ENCODE data around the gene SLC1A1. TPM values are rescaled to one million over a fixed set of nuclear protein-coding genes. Genes with fewer than 3 reads are reported as not detected.

SLC1A1 gene
- total RNA-seq, 4 donors from 2014 or later: 48.4 to 56.7 (median 49.7) TPM

DNA sequence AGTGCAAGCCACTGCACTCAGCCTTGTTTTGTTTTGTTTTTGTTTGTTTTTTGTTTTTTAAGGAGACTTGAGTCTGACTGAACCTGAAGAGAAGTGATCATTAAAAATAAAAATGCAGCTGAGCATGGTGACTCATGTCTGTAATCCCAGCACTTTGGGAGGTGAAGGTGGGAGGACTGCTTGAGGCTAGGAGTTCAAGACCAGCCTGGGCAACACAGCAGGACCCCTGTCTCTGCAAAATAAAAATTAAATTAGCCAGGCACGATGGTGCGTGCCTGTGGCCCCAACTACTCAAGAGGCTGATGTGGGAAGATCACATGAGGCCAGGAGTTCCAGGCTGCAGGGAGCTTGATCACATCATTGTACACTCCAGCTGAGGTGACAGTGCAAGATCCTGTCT is 6.2 kb downstream of the SLC1A1 start:
- intact Hi-C loops (cut with DNase I): no loop called here
- 86 to 91% methylated on average over 2 of the region's 2 CpGs for WGBS, 2 donors

GRCh38 chr9:4497395-4497794 is 7.1 kb downstream of the SLC1A1 start:
- DNase-seq: no peak
- TF ChIP-seq CTCF (IDR thresholded peaks at IDR 0.05) (no peak), POLR2A (IDR thresholded peaks at IDR 0.05) (no peak)
- H3K27me3 ChIP-seq: no peaks in the 10 kb centered on the region
- peaks cover 51 to 53% of the 10 kb centered on the region in 2 donors for H3K4me1 ChIP-seq
- WGBS, 2 donors: 0 to 53% methylated on average over 1 of the region's 1 CpG
- no peaks in the 10 kb centered on the region for H3K9me3 ChIP-seq
- intact Hi-C loops (cut with DNase I): no loop called here
- no peaks in the 10 kb centered on the region for H3K36me3 ChIP-seq
- H3K27ac ChIP-seq: peak overlapping the region; percentile 2 to 77 (median 6)
- H3K4me3 ChIP-seq (replicated peaks in 1 of 3): no peak overlapping the region

More for the DNA sequence above, 6.2 kb downstream of the SLC1A1 start:
- peaks cover 55 to 59% of the 10 kb centered on the region in 2 donors for H3K4me1 ChIP-seq
- H3K9me3 ChIP-seq: no peaks in the 10 kb centered on the region
- TF ChIP-seq CTCF (IDR thresholded peaks at IDR 0.05) (no peak), POLR2A (IDR thresholded peaks at IDR 0.05) (no peak)
- H3K27ac ChIP-seq: peak overlapping the region in 1 of 3 donors; percentile 77
- DNase-seq: no peak
- H3K27me3 ChIP-seq: no peaks in the 10 kb centered on the region
- no peaks in the 10 kb centered on the region for H3K36me3 ChIP-seq
- no peak overlapping the region for H3K4me3 ChIP-seq (replicated peaks in 1 of 3)

- Histone ChIP-seq H3K36me3 (no peaks in the 10 kb centered on the region), H3K27ac (peak overlapping the region; percentile 2 to 77 (median 6)), H3K4me1 (peaks cover 46 to 51% of the 10 kb centered on the region in 2 donors), H3K9me3 (no peaks in the 10 kb centered on the region), H3K4me3 (replicated peaks in 1 of 3) (no peak overlapping the region), H3K27me3 (no peaks in the 10 kb centered on the region)
- 32% methylated on average over 1 of the region's 1 CpG for WGBS, 2 donors
- no peak for TF ChIP-seq POLR2A (IDR thresholded peaks at IDR 0.05)
- TF ChIP-seq CTCF (IDR thresholded peaks at IDR 0.05): no peak
- DNase-seq: no peak
- intact Hi-C loops (cut with DNase I): no loop called here
Measured at GRCh38 chr9:4497855-4498254, 7.6 kb downstream of the SLC1A1 start.

DNA sequence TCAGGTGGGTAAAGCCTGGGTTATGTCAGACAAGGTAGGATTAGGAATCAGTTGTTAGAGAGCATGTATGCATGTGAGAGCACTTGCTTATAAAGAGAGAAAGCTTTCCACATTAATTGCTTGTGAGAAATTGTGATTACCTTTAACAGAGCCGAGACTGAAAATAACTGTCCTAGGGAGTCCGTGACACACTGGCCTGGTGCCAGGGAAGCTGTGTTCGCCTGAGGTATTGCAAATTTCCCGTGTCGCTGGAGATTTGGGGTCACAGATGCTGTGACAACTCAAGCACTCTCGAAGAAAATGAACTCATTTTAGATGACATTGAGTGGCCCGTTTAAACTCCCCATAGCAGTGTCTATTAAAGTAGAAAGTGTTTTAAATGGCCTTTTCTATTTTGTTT is 9.6 kb downstream of the SLC1A1 start:
- Histone ChIP-seq H3K36me3 (no peaks in the 10 kb centered on the region), H3K9me3 (no peaks in the 10 kb centered on the region), H3K4me1 (peaks cover 25 to 30% of the 10 kb centered on the region in 2 donors), H3K27ac (peak overlapping the region in 2 of 3 donors; percentile 18 to 29), H3K4me3 (replicated peaks in 1 of 3) (no peak overlapping the region), H3K27me3 (no peaks in the 10 kb centered on the region)
- intact Hi-C loops (cut with DNase I): no loop called here
- DNase-seq: peak; percentile 79 to 88
- TF ChIP-seq CTCF (IDR thresholded peaks at IDR 0.05): peak in 1 of 6 experiments; percentile 21
- TF ChIP-seq POLR2A (IDR thresholded peaks at IDR 0.05): no peak
- WGBS, 2 donors: 20 to 21% methylated on average over 7 of the region's 7 CpGs

DNA sequence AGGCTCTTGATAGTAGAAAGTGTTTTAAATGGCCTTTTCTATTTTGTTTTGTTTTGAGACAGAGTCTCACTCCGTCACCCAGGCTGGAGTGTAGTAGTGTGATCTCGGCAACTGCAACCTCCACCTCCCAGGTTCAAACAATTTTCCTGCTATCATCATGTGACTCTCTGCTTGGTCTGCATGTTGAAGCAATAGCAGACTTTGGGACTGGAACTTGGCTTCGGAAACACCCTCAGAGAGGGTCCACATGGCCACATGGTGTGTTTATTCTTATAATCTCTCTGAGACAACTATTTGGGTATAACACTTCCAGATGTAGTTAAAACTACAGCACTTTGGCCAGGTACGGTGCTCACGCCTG is 10.9 kb downstream of the SLC1A1 start:
- no peak for TF ChIP-seq POLR2A (IDR thresholded peaks at IDR 0.05)
- intact Hi-C loops (cut with DNase I): no loop called here
- 91 to 94% methylated on average over 5 of the region's 5 CpGs for WGBS, 2 donors
- no peak for DNase-seq
- Histone ChIP-seq H3K4me1 (peaks cover 21 to 32% of the 10 kb centered on the region in 2 donors), H3K4me3 (replicated peaks in 1 of 3) (no peak overlapping the region), H3K36me3 (no peaks in the 10 kb centered on the region), H3K27ac (no peak overlapping the region), H3K27me3 (no peaks in the 10 kb centered on the region), H3K9me3 (no peaks in the 10 kb centered on the region)

- 80 to 91% methylated on average over 1 of the region's 1 CpG for WGBS, 2 donors
- Histone ChIP-seq H3K4me3 (replicated peaks in 1 of 3) (no peak overlapping the region), H3K27ac (no peak overlapping the region), H3K4me1 (peaks cover 32 to 41% of the 10 kb centered on the region in 2 donors), H3K9me3 (no peaks in the 10 kb centered on the region), H3K36me3 (no peaks in the 10 kb centered on the region), H3K27me3 (no peaks in the 10 kb centered on the region)
- intact Hi-C loops (cut with DNase I): no loop called here
- no peak for DNase-seq
- TF ChIP-seq POLR2A (IDR thresholded peaks at IDR 0.05): no peak
- TF ChIP-seq CTCF (IDR thresholded peaks at IDR 0.05): no peak
Measured at GRCh38 chr9:4502444-4502843, 12.2 kb downstream of the SLC1A1 start.
